SW 1271 (cell line): ENCODE data around the gene DBN1.
"Not testable (repeated sequence)": the region's sequence is repeated elsewhere in the genome, so short reads cannot be mapped to it uniquely, and the experiment has no call there.

Experiments used
- DNase-seq, 2 experiments: peaks; one replicate each; lab custom pipeline; 2025; lab: John Stamatoyannopoulos, UW

DBN1 gene

DNA sequence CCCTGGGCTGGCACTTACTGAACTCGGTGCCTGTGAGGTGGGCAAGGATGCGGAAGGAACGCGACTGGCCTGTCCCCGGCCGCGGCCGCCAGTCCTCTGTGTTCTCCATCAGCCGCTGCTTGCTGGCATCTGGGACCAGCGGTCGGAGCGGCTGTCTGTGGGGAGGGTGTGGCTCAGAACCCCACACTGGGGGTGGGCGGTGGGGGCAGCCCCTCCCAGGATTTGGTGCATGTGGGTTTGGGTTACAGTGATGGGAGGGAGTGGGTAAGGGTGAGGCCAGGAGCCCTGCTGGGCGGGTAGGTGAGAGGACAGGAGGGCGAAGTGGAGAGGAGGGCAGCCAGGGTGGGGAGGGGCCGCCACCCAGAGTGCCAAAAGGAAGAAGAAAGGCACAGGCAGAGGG is 17.6 kb upstream of the DBN1 start:
- no peak for DNase-seq

DNA sequence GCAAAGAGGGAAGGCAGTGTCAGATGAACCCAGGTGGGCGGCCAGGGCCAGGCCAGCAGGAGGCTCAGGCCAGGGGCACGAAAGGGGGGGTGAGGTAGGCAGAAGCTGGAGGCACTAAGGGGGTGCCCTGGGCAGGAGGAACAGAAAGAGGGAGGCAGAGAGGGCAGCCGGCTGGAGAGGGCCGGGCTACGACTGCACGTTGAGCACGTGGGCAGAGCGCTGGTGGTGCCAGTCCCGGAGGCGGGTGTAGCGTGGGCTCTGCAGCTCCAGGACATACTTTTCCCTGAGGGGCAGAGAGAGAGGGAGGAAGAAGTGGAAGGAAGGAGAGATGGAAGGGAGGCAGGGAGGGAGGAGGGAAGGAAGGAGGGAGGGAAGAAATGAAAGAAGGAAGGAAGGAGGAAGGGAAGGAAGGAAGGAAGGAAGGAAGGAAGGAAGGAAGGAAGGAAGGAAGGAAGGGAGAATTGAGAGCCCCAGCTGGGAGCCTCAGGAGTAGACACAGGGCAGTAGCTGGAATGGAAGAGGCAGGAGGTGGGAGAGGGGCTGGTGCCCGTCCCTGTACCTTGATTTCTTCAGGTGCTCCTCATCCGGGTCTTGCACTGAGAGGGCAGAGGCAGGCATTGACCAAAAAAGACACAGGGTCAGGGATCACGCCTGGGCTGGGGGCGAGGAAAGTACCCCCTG is 17.0 kb upstream of the DBN1 start:
- no peak for DNase-seq

DNA sequence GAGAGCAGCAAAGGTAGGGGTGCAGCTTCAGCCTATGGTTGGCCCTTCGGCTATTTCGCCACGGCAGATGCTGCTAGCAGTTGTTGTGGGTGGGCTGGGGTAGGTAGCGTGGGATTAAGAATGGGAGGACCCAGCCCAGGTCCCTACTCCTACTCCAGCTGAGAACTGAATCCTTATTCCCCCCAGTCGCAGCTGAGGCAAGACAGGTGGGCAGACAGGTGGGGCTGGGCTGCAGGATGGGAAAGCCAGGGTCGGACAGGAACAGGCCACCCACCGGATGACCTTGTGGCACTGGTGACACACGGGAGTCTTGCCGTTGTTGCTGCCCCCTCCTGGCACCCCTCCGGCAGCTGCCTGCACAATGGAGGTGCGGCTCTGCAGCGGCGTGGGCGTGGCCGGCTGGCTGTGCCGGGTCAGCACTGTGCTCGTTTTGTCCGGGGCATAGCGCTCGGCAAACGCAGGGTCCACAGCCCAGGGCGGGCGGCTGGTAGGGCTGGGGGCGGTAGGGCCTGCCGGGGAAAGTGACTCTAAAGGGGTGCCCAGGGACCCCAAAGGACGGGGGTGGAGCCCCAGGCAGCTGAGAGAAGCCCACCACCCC is 15.8 kb upstream of the DBN1 start:
- DNase-seq: no peak

DNA sequence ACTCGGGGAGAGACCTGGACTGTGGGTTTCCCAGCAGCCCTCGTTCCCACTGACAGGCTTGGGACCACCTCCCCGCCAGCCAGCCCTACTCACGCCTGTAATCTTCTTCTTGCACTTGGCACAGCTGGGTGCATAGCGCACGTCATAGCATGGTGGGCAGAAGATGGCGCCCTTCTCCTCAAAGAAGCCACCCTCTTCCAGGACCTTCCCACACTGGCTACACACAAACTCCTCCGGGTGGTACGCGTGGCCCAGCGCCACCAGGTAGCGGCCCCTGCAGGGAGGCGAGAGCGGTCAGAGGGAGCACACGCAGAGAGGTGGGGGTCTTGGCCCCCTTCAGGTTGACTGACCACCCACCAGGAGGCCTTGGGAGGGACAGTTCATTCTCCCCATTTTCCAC is 14.5 kb upstream of the DBN1 start:
- DNase-seq: no peak

DNA sequence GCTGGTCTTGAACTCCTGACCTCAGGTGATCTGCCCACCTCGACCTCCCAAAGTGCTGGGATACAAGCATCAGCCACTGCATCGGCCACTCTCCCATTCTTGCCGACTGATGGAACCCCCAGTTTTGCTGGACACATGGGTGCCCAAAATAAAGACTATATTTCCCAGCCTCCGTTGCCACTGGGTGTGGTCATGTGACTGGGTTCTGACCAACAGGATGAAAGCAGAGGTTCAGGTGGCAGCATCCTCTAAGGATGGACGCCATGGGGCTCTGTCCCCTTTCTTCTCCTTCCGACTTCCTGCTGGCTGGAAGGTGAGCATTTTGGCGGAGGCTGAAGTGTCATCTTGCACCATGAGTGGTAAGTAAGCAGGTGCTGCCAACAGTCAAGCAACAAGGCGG is 13.7 kb upstream of the DBN1 start:
- no peak for DNase-seq

DNA sequence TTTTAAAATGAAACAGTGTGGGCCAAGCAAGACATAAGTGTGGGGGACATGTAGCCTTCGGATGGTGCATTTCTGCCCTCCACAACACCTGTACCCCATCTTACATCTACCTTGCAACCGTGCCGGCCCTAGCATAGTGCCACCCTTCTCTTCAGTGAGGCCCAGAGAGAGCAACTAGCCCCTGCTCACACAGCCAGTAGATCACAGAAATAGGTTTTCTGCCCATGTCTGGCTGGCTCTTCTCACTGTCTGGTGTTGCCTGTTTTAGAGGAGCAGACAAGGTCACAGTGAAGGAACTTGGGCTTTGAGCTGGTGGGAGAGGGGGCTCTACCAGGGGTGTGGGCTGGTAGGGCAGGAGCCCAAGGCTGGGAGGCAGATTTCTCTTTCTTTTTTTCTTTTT is 12.8 kb upstream of the DBN1 start:
- no peak for DNase-seq

DNA sequence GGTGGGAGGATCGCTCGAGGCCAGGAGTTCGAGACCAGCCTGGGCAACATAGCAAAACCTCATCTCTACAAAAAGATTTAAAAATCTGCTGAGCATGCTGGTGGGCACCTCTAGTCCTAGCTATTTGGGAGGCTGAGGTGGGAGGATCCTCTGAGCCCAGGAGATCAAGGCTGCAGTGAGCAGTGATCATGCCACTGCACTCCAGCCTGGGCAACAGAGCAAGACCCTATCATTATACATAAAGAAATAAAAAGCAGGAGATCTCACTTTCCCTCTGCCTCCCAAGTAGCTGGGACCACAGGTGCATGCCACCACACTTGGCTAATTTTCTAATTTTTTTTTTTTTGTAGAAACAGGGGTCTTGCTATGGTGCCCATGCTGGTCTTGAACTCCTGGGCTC is 12.3 kb upstream of the DBN1 start:
- not testable (repeated sequence) for DNase-seq

DNA sequence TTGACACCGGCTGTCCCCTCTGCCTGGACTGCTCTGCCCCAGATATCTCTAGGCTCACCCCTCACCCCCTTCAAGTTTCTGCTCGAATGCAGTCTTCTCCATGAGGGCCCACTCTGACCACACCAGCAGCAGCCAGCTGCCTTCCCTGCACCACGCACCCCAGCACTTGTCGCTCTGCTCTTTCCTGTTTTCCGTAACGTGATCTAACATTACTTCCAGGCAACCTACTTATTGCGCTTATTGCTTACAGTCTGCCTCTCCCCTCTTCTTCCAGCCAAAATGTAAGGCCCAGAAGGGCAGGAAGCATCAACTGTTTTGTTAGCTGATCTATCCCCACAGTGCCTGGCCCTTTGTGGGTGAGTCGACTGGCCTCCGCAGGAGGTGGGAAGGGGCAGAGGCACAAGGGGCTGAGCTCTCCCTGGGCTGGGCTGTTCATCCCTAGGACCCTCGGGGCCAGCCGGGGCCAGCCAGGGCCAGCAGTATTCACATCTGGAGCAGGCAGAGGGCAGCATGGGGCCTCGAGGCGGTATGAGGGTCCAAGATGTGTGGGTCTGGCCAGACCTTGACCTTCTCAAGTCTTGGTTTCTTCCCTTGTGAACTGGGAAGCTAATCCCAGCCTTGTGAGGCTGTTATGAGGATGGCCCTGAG is 11.6 kb upstream of the DBN1 start:
- DNase-seq: no peak

DNA sequence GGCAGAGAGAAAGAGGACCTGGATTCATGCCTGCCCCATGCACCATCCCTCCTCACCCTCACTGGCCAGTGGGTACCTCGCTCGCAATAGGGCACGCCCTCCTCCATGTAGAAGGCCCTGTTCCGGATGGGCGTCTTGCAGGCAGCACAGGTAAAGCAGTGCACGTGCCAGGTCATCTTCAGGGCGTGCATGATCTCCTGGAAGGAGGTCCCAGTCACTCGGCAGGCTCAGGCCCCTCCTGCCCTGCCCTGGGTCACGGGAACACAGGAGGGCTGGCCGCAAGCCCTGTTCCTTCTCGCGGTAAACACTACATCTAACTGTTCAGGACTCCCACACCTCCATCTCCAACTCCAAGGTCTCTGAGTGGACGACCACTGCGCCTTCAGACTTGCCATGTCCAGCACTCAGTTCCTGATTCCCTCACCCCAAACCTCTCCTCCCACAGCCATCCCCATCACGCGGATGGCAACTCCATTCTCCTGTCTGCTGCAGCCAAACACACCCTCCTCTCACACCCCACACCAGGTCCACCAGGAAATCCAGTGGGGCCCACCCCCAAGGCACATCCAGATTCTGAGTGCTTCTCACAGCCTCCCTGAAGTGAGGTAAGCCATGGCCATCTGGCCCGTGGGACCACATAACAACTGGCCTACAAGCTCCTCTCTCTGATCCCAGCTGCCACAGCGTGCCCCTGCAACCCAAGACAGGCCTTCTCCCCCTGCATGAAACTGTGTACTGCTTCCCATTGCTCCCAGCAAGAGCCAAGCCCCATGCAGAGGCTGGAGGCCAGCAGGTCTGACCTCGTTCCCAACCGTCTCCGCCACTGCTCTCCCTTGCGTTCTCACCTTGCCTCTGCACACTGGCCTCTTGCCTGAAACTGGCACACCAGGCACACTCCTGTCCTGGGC is 10.8 kb upstream of the DBN1 start:
- DNase-seq: no peak

DNA sequence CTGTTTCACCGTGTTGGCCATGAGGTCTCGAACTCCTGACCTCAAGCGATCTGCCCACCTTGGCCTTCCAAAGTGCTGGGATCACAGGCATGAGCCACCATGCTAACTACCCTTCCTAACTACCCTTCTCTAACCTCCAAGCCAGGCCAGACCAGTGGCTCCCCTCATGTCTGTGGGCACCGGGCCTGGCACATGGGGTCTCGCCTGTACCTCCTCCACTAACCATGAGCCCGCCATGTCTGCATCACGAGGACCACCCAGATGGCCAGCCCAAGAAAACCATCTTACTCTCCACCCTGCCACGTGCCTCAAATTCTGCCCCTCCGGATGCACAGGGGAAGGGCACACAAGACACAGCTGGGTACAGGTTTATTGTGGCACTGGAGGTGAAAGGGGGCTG is 9.6 kb upstream of the DBN1 start:
- no peak for DNase-seq

DNA sequence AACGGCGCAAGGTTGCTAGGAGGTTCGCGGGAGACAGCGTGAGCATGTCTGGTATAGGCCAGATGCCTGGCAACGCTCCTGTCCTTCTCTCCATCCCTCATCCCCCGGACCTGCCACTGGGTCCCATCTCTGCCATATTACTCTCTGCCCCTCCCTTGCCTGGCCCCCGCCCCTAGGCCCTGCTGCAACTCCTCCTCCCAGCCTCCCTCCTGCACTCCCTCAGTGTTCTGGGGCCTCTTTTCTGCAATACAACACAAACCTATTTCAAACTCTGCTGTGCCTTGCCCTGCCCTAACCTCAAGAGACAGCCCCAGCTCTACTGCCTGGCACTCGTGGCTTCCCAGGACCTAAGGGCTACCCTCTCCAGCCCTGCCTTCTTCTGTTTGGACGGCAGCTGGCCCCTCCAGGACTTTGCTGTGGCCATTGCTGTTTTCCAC is 8.9 kb upstream of the DBN1 start:
- no peak for DNase-seq

DNA sequence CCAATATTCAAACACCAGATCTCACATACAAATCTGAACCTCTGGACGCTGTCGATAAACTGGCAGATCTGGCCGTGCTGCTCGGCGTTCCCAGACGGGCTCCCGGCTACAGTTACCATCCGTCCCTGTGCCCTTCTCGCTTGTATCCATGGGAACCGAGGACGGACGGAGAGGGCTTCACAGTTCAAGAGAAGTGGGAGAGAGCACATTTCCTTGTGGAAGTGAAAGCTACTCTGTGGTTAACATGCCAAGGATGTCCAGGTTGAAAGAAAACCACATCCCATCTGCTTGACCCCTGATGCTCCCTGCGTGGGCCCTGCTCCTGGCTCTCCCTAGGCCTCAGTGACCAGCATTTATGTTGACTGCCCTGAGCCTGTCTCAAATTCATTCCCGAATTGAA is 6.3 kb upstream of the DBN1 start:
- no peak for DNase-seq

DNA sequence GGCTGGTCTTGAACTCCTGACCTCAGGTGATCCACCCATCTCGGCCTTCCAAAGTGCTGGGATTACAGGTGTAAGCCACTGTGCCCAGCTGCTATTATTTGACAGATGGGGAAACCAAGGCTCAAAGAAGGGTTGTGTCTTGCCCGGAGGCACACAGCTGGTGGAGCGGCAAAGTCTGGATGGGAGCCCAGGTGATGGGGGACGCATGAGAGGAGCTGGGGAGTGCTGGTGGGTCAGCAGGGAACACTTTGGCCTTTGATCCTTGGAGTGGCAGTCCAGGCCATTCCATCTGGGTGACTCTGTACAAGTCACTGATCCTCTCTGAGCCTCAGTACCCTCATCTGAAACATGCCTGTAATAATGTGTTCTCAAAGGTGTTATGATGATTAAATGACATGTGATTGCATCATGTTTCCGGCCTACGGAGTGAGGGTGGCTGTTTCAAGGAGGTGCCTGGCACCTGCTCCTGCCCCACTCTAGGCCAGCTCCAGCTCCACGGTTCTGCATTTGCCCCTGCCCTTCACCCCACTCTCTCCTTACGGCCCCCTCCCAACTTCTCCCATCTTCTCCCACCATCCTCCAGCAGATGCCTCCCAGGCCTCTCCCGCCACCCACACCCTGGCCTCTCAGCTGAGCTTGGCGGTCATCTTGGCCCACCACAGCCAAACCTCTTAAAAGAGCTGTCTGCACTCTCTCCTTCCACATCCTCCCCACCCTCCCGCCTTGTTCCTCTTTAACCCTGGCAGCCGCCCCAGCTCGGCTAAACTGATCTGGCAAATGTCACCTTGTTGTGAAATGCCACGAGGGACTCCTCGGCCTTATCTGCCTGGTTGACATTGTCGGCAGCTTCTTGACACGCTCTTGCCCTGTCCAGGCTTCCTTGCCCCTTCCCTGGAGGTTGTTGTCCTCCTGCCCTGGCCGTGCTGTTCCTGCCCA is 5.5 kb upstream of the DBN1 start:
- no peak for DNase-seq

DNA sequence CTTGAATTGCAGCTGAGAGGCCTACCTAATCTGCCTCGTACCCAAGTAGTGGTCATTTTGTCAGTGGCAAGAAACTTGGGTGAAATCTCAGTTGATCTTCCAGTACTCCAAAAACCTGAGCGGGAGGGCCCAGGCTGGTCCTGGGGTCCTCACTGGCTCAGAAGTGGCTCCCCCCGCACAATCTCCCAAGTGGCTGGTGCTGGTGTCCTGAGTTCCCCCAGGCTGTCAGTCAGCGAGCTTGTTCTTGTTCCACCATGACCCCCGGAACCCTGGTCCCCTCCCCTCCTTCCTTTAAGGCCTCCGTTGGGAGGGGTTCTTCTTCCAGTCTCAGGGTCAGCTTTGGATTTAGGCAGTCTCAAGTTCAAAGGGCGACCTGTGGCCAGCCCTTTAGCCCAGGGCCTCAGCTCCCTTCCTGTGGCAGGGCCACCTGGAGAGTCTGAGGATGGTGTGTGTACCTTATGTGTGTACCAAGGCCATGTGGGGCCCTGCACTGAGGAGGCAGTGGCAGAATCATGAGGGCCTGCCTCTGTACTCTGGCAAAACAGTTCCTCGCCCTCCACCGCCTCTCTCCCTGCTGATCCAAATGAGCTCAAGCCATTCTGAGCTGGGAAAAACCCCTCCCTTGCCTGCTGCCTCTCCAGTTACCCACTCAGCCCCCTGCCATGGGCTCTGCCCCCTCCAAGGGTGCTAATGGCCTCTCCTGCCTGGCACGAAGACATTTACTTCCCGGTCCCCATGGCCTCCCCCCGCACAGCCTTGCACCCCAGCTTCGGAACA is 4.5 kb upstream of the DBN1 start:
- no peak for DNase-seq

DNA sequence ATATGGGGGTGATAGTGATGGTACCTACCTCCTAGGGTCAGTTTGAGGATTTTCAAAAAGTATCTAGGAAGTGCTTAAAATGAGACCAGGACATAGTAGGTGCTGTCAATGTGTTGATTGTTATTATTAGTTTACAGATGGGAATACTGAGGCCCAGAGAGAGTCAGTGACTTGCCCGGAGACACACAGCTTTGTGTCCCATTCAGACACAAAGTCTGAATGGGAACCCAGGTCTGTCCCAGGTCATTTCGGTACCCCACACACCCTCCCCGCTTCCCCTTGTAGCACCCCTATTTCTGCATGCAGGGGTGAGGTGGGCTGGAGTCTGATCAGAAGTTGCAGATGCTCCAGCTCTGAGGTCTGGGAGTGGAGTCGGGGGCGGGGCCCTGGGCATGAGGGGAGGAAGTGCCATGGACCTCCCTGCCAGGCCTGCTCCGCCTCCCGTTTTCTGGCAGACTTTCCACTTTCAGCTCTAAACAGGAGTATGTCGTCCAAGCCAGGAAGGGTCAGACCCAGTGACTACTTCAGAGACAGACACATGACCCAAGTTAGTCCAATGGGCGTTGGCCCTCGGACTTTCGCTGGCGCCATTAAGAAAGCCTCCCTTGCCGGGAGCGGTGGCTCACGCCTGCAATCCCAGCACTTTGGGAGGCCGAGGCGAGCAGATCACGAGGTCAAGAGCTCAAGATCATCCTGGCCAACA is 3.2 kb upstream of the DBN1 start:
- DNase-seq: no peak

DNA sequence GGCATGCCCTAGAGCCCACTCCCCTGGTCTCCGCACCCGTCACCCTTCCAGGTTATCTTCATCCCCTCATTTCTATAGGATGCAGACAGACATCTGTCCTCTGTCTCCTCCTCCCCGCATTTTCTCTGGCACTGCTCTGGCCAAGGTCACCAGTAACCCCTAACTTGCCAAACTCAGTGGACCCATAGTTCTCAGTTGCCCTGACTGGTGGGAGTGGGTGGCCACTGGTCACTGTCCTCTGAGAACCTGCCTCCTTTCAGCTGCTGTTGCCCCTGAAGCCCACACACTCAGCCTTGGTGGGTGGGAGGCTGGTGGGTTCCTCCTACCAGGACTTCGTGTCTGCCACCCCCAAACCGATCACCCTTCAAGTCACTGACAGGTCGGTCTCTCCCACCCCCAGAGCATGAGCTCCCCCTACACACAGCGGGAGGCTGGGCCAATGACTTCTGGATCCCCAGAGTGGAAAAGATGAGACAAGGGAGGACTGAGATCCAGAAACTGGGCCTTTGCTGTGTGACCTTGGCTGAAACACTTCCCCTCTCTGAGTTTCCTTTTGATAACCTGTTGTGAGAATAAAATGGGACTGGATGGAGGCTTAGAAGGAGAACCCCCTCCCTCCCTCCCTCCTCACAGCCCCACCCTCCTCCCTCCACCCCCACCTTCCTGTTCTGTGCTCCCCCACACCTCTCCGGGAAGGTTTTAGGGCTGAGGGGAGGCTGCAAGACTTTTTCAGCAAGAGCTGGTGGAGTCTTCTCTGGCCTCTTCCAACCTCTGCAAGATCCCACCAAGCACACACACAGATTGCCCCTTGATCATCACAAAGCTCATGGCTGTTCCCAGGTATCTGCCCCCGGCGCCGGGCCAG is 2.4 kb upstream of the DBN1 start:
- no peak for DNase-seq

DNA sequence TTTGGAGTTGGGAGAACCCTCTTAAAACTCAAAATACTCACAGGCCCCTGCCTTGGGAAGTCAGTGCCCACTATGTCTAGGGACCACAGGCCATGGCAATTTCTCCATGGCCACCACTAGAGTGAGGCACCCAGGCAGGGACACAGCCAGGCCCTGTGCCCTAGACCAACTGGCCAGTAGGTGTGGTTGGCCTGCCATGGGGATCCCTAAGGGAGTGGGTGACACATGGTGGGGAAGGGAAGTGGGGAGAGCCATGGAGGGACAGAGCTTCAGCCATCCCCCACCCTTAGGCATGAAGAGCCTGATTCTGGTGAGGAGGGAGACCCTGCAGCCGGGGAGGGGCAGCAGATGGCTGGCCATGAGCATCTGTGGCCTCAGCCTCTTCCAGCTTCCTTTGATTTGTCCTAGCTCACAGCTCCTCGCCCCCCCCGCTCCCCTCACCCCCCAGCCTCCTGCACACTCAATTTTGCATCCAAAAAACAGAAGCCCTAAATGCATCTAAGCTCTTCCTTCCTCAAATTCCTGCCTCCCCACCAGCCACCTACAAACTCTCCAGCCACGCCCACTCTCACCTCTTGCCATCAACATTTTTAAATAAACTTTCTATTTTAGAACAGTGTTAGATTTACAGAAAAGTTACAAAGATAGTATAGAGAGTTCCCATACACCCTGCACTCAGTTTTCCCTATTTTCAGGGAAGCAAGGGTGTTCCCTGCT is 1.6 kb upstream of the DBN1 start:
- no peak for DNase-seq

DNA sequence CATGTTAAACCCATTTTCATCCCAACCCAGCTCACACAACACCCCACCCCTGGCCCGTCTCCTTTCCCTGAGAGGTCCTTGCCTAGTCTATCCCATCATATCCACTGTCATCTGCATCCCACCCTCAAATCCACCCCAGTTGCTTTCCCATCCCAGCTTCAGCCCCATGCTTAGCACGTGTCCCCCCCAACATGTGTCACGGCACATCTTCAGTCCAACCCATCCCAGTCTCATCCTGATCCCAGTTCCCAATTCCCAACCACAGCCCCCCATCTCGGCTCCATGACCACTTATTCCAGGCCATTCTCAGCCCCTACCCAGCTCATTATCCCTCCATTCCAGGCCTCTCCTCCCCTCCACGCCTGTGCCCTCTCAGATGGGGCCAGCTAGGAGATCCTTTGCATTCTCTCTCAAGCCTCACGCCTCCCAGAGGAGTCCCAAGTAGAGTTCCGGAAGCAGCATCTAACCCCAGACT is 605 bp upstream of the DBN1 start:
- DNase-seq: no peak
